ENCODE data around the gene LRRN3.
A peak's percentile ranks its signal among the peaks of the same experiment; 100 is the strongest.

The LRRN3 gene

GRCh38 chr7:111080495-111081105 lies 10.3 kb upstream of the LRRN3 start:
- DNase-seq: no peak

GRCh38 chr7:111081546-111082267 lies 9.2 kb upstream of the LRRN3 start:
- no peak for DNase-seq

GRCh38 chr7:111082351-111082750 lies 8.6 kb upstream of the LRRN3 start:
- no peak for DNase-seq

GRCh38 chr7:111083413-111083812 lies 7.5 kb upstream of the LRRN3 start:
- DNase-seq: peak; percentile 46 to 51

- no peak for DNase-seq
These were observed 5.6 kb upstream of the LRRN3 start for GRCh38 chr7:111085356-111085755.

GRCh38 chr7:111086532-111086931 lies 4.4 kb upstream of the LRRN3 start:
- DNase-seq: peak; percentile 21 to 26

GRCh38 chr7:111088328-111088727 lies 2.6 kb upstream of the LRRN3 start:
- DNase-seq: no peak

- DNase-seq: no peak
These were observed 1.0 kb upstream of the LRRN3 start for GRCh38 chr7:111089822-111090426.

GRCh38 chr7:111091593-111092358 lies 849 bp downstream of the LRRN3 start:
- DNase-seq: no peak

GRCh38 chr7:111092406-111093236 lies 1.7 kb downstream of the LRRN3 start:
- DNase-seq: no peak

- DNase-seq: no peak
These were observed 2.6 kb downstream of the LRRN3 start for GRCh38 chr7:111093496-111093895.

- no peak for DNase-seq
These were observed 3.5 kb downstream of the LRRN3 start for GRCh38 chr7:111094419-111094818.

- DNase-seq: no peak
These were observed 6.1 kb downstream of the LRRN3 start for GRCh38 chr7:111096997-111097396.

- DNase-seq: peak; percentile 57 to 65
These were observed 7.3 kb downstream of the LRRN3 start for GRCh38 chr7:111098011-111098925.

GRCh38 chr7:111098926-111099250 lies 8.0 kb downstream of the LRRN3 start:
- DNase-seq: no peak

- DNase-seq: no peak
These were observed 11.1 kb downstream of the LRRN3 start for GRCh38 chr7:111101856-111102646.

- DNase-seq: no peak
These were observed 12.2 kb downstream of the LRRN3 start for GRCh38 chr7:111103136-111103535.

GRCh38 chr7:111103678-111104274 lies 12.8 kb downstream of the LRRN3 start:
- DNase-seq: no peak

- no peak for DNase-seq
These were observed 13.8 kb downstream of the LRRN3 start for GRCh38 chr7:111104710-111105109.

- no peak for DNase-seq
These were observed 14.3 kb downstream of the LRRN3 start for GRCh38 chr7:111105269-111105668.

Measured in activated CD4-positive, alpha-beta T cell treated with anti-CD3 and anti-CD28 coated beads for 4 hours (primary cell).